ENCODE data around the gene TBX5. TPM values are rescaled to one million over a fixed set of nuclear protein-coding genes. Genes with fewer than 3 reads are reported as not detected.

The TBX5 gene
- total RNA-seq, 1 donor from 2014 or later = not detected

- intact Hi-C loops (cut with DNase I) = no loop called here
- Histone ChIP-seq H3K27me3 (no peaks in the 10 kb centered on the region), H3K36me3 (no peaks in the 10 kb centered on the region), H3K27ac (no peak overlapping the region), H3K4me1 (no peaks in the 10 kb centered on the region), H3K4me3 (no peak overlapping the region), H3K9me3 (no peaks in the 10 kb centered on the region)
- DNase-seq (ENCODE audit: extremely low spot score in 2 of 2) = no peak
- TF ChIP-seq CTCF (IDR thresholded peaks at IDR 0.05) (no peak), POLR2AphosphoS5 (IDR thresholded peaks at IDR 0.05; ENCODE audit: insufficient read depth in 1 of 2, low read depth in 1 of 2) (no peak), POLR2A (IDR thresholded peaks at IDR 0.05) (no peak)
Observed at GRCh38 chr12:114381177-114381576, 24.8 kb downstream of the TBX5 start.

GRCh38 chr12:114371733-114372132, 34.2 kb downstream of the TBX5 start:
- H3K4me1 ChIP-seq = no peaks in the 10 kb centered on the region
- no peak overlapping the region for H3K4me3 ChIP-seq
- DNase-seq (ENCODE audit: extremely low spot score in 2 of 2) = no peak
- no peaks in the 10 kb centered on the region for H3K27me3 ChIP-seq
- H3K27ac ChIP-seq = no peak overlapping the region
- H3K9me3 ChIP-seq = no peaks in the 10 kb centered on the region
- H3K36me3 ChIP-seq = no peaks in the 10 kb centered on the region
- no peak for TF ChIP-seq POLR2AphosphoS5 (IDR thresholded peaks at IDR 0.05; ENCODE audit: insufficient read depth in 1 of 2, low read depth in 1 of 2)
- TF ChIP-seq CTCF (IDR thresholded peaks at IDR 0.05) = no peak
- no peak for TF ChIP-seq POLR2A (IDR thresholded peaks at IDR 0.05)
- intact Hi-C loops (cut with DNase I) = no loop called here

GRCh38 chr12:114371250-114371649, 34.7 kb downstream of the TBX5 start:
- H3K9me3 ChIP-seq = no peaks in the 10 kb centered on the region
- no peaks in the 10 kb centered on the region for H3K4me1 ChIP-seq
- no peak for DNase-seq (ENCODE audit: extremely low spot score in 2 of 2)
- no peaks in the 10 kb centered on the region for H3K36me3 ChIP-seq
- no peak overlapping the region for H3K27ac ChIP-seq
- TF ChIP-seq POLR2AphosphoS5 (IDR thresholded peaks at IDR 0.05; ENCODE audit: insufficient read depth in 1 of 2, low read depth in 1 of 2) (no peak), CTCF (IDR thresholded peaks at IDR 0.05) (no peak), POLR2A (IDR thresholded peaks at IDR 0.05) (no peak)
- intact Hi-C loops (cut with DNase I) = no loop called here
- H3K27me3 ChIP-seq = no peaks in the 10 kb centered on the region
- H3K4me3 ChIP-seq = no peak overlapping the region

GRCh38 chr12:114368685-114369452, 37.1 kb downstream of the TBX5 start:
- intact Hi-C loops (cut with DNase I) = no loop called here
- H3K36me3 ChIP-seq = no peaks in the 10 kb centered on the region
- no peak overlapping the region for H3K4me3 ChIP-seq
- H3K4me1 ChIP-seq = no peaks in the 10 kb centered on the region
- H3K27ac ChIP-seq = no peak overlapping the region
- H3K27me3 ChIP-seq = no peaks in the 10 kb centered on the region
- no peak for DNase-seq (ENCODE audit: extremely low spot score in 2 of 2)
- no peak for TF ChIP-seq CTCF (IDR thresholded peaks at IDR 0.05)
- no peak for TF ChIP-seq POLR2AphosphoS5 (IDR thresholded peaks at IDR 0.05; ENCODE audit: insufficient read depth in 1 of 2, low read depth in 1 of 2)
- TF ChIP-seq POLR2A (IDR thresholded peaks at IDR 0.05) = no peak
- H3K9me3 ChIP-seq = no peaks in the 10 kb centered on the region

- no peak for DNase-seq (ENCODE audit: extremely low spot score in 2 of 2)
- Histone ChIP-seq H3K27me3 (no peaks in the 10 kb centered on the region), H3K4me3 (no peak overlapping the region), H3K36me3 (no peaks in the 10 kb centered on the region), H3K4me1 (no peaks in the 10 kb centered on the region), H3K27ac (no peak overlapping the region), H3K9me3 (no peaks in the 10 kb centered on the region)
- intact Hi-C loops (cut with DNase I) = no loop called here
- TF ChIP-seq POLR2A (IDR thresholded peaks at IDR 0.05) = no peak
- no peak for TF ChIP-seq CTCF (IDR thresholded peaks at IDR 0.05)
- TF ChIP-seq POLR2AphosphoS5 (IDR thresholded peaks at IDR 0.05; ENCODE audit: insufficient read depth in 1 of 2, low read depth in 1 of 2) = no peak
Observed at GRCh38 chr12:114361992-114362391, 44.0 kb downstream of the TBX5 start.

Data from vagina (tissue), 2 donors.